ENCODE results near the gene TCF7L1. TPM values are rescaled to one million over a fixed set of nuclear protein-coding genes. Genes with fewer than 3 reads are reported as not detected.

Gene TCF7L1
- polyA plus RNA-seq, 1 of the 3 experiments (the other 2 are of a cell fraction) = 3.7 TPM

- POLR2A ChIA-PET = no interaction called here
- CTCF ChIA-PET = interaction anchor here (1.0 to 2.5 kb wide), 8 partner anchors 10 to 128 kb away, joined by 3 to 14 read pairs (median 4); partner anchors contain the start of gene TCF7L1
- no peaks in the 10 kb centered on the region for H3K36me3 ChIP-seq (replicated peaks in 1 of 2; ENCODE audit: control insufficient read depth in 1 of 2, insufficient read depth in 2 of 2, low read length in 1 of 2)
- no peak overlapping the region for H2AFZ ChIP-seq (ENCODE audit: low read depth)
- no peak overlapping the region for H3K9ac ChIP-seq
- peaks cover 16% of the 10 kb centered on the region; the same call in 1 of the 2 replicates for H4K20me1 ChIP-seq (ENCODE audit: insufficient read depth)
- no peaks in the 10 kb centered on the region for H3K9me3 ChIP-seq
- peaks cover 21% of the 10 kb centered on the region for H3K79me2 ChIP-seq (ENCODE audit: insufficient read depth)
- TF ChIP-seq SIN3A (IDR thresholded peaks at IDR 0.05; ENCODE audit: borderline replicate concordance, low read depth, low read length) = no peak
- TF ChIP-seq TEAD4 (IDR thresholded peaks at IDR 0.05; ENCODE audit: borderline replicate concordance, insufficient read depth) = no peak
- no peak for TF ChIP-seq IRF3 (IDR thresholded peaks at IDR 0.05; ENCODE audit: low read depth, low read length)
- TF ChIP-seq TAF1 (IDR thresholded peaks at IDR 0.05; ENCODE audit: borderline replicate concordance, low read depth, low read length) = no peak
- H3K4me3 ChIP-seq (ENCODE audit: low read depth in 2 of 2, low read length in 1 of 2) = no peak overlapping the region
- H3K9me2 ChIP-seq = no peaks in the 10 kb centered on the region
- peaks cover 4 to 44% of the 10 kb centered on the region in 2 experiments; a peak in 2 of 4 replicates for H3K4me1 ChIP-seq (ENCODE audit: control insufficient read depth in 1 of 2, insufficient read depth in 2 of 2, low read depth in 1 of 2, low read length in 1 of 2)
- H3K27me3 ChIP-seq (ENCODE audit: insufficient read depth) = no peaks in the 10 kb centered on the region
- no peak overlapping the region for H3K27ac ChIP-seq (ENCODE audit: low read depth in 2 of 2, low read length in 1 of 2)
- DNase-seq = no peak
- H3K4me2 ChIP-seq = no peak overlapping the region
- H3F3A ChIP-seq (replicated peaks; ENCODE audit: insufficient read depth) = peaks cover 2% of the 10 kb centered on the region
- 96% methylated on average over 3 of the region's 3 CpGs for WGBS (ENCODE audit: low lambda C conversion rate)
Measured at GRCh38 chr2:85156619-85157018, 23.4 kb downstream of the TCF7L1 start.

GRCh38 chr2:85157345-85157744, 24.2 kb downstream of the TCF7L1 start:
- ChIA-PET POLR2A (no interaction called here), CTCF (interaction anchor here (1.0 to 2.2 kb wide), 6 partner anchors 24 to 141 kb away, joined by 3 to 13 read pairs (median 6); partner anchors contain the start of gene TCF7L1)
- no peak overlapping the region for H3K9ac ChIP-seq
- no peak overlapping the region for H3K4me3 ChIP-seq (ENCODE audit: low read depth in 2 of 2, low read length in 1 of 2)
- peaks cover 4 to 42% of the 10 kb centered on the region in 2 experiments; a peak in 2 of 4 replicates for H3K4me1 ChIP-seq (ENCODE audit: control insufficient read depth in 1 of 2, insufficient read depth in 2 of 2, low read depth in 1 of 2, low read length in 1 of 2)
- H3K27ac ChIP-seq (ENCODE audit: low read depth in 2 of 2, low read length in 1 of 2) = no peak overlapping the region
- no peaks in the 10 kb centered on the region for H3K9me3 ChIP-seq
- H3K79me2 ChIP-seq (ENCODE audit: insufficient read depth) = peaks cover 16% of the 10 kb centered on the region
- no peak for DNase-seq
- H3K27me3 ChIP-seq (ENCODE audit: insufficient read depth) = no peaks in the 10 kb centered on the region
- H3K4me2 ChIP-seq = no peak overlapping the region
- WGBS (ENCODE audit: low lambda C conversion rate) = 78% methylated on average over 1 of the region's 1 CpG
- no peak overlapping the region for H2AFZ ChIP-seq (ENCODE audit: low read depth)
- H3K9me2 ChIP-seq = no peaks in the 10 kb centered on the region
- TF ChIP-seq MXI1 (IDR thresholded peaks at IDR 0.05; ENCODE audit: low read depth, low read length) (no peak), MEF2A (IDR thresholded peaks at IDR 0.05; ENCODE audit: borderline replicate concordance, low read depth) (no peak), USF2 (IDR thresholded peaks at IDR 0.05; ENCODE audit: borderline replicate concordance, low read depth, low read length) (no peak), FOXJ3 (CRISPR knock-in tag; IDR thresholded peaks at IDR 0.05) (no peak), POLR2AphosphoS5 (IDR thresholded peaks at IDR 0.05; ENCODE audit: low read depth, low read length) (no peak)
- H3F3A ChIP-seq (replicated peaks; ENCODE audit: insufficient read depth) = no peaks in the 10 kb centered on the region
- H3K36me3 ChIP-seq (replicated peaks in 1 of 2; ENCODE audit: control insufficient read depth in 1 of 2, insufficient read depth in 2 of 2, low read length in 1 of 2) = no peaks in the 10 kb centered on the region
- peaks cover 16% of the 10 kb centered on the region; the same call in 1 of the 2 replicates for H4K20me1 ChIP-seq (ENCODE audit: insufficient read depth)

Data from SK-N-SH (cell line).